GM12878 (cell line): ENCODE data around the gene RRM2. TPM values are rescaled to one million over a fixed set of nuclear protein-coding genes. Genes with fewer than 3 reads are reported as not detected.

Experiments used
- BHLHE40 ChIP-seq, 2 experiments: fragments of 450-650 bp in 1 of 2; IDR thresholded peaks; 2 replicates each; pipeline ENCODE4 v1.6.1; 2011 to 2017; ENCODE audit warnings: low read depth in 2 of 2, borderline replicate concordance in 1 of 2, improper control_type of control experiment in 1 of 2, low read length in 1 of 2, mild to moderate bottlenecking in 1 of 2
- CBFB ChIP-seq: IDR thresholded peaks from 2 replicates; pipeline ENCODE4 v1.6.1; 2016; ENCODE audit warnings: antibody characterized with exemption, low read depth
- ELK1 ChIP-seq: IDR thresholded peaks from 2 replicates; pipeline ENCODE4 v1.6.1; 2012; ENCODE audit warnings: low read depth, low read length, improper control_type of control experiment
- GABPA ChIP-seq: IDR thresholded peaks from 2 replicates; pipeline ENCODE4 v1.6.1; 2014; ENCODE audit warnings: antibody characterized with exemption, low read depth, mild to moderate bottlenecking, inconsistent platforms
- GATAD2B ChIP-seq: fragments of 450-650 bp; conservative IDR thresholded peaks from 2 replicates; pipeline ENCODE4 v1.6.1; 2017; ENCODE audit warnings: low read depth, mild to moderate bottlenecking, moderate library complexity
- HCFC1 ChIP-seq: fragments of 150-350 bp; IDR thresholded peaks from 2 replicates; pipeline ENCODE4 v1.6.1; 2014; ENCODE audit warnings: low read length
- KLF5 ChIP-seq: fragments of 450-650 bp; IDR thresholded peaks from 2 replicates; pipeline ENCODE4 v1.6.1; 2014; ENCODE audit warnings: mild to moderate bottlenecking; ENCODE audit not compliant: partially characterized antibody
- MYB ChIP-seq: fragments of 150-350 bp; IDR thresholded peaks from 2 replicates; pipeline ENCODE4 v1.6.1; 2014; ENCODE audit warnings: mild to moderate bottlenecking, low read depth, low read length, borderline replicate concordance
- PRDM15 ChIP-seq: fragments of 450-650 bp; formaldehyde crosslinking; IDR thresholded peaks from 2 replicates; pipeline ENCODE4 v1.4.0; 2020; ENCODE audit warnings: mild to moderate bottlenecking, moderate library complexity
- RB1 ChIP-seq: fragments of 450-650 bp; formaldehyde crosslinking; IDR thresholded peaks from 2 replicates; pipeline ENCODE4 v1.6.1; 2017; ENCODE audit warnings: mild to moderate bottlenecking, borderline replicate concordance
- RFX5 ChIP-seq: IDR thresholded peaks from 2 replicates; pipeline ENCODE4 v1.6.1; 2011; ENCODE audit warnings: low read depth, low read length, improper control_type of control experiment
- RUNX3 ChIP-seq: IDR thresholded peaks from 2 replicates; pipeline ENCODE4 v1.6.1; 2012; ENCODE audit warnings: low read length, inconsistent platforms
- SMAD1 ChIP-seq: fragments of 450-650 bp; IDR thresholded peaks from 2 replicates; pipeline ENCODE4 v1.6.1; 2018; ENCODE audit warnings: mild to moderate bottlenecking, low read depth; ENCODE audit not compliant: partially characterized antibody
- SPI1 ChIP-seq: IDR thresholded peaks from 2 replicates; pipeline ENCODE4 v1.6.1; 2011; ENCODE audit warnings: low read depth, mild to moderate bottlenecking, low read length, moderate library complexity, borderline replicate concordance; ENCODE audit not compliant: insufficient read depth
- SREBF1 ChIP-seq: IDR thresholded peaks from 2 replicates; pipeline ENCODE4 v1.6.1; 2012; ENCODE audit warnings: mild to moderate bottlenecking, low read length
- SUZ12 ChIP-seq: fragments of 200-600 bp; sonication (generic); IDR thresholded peaks from one replicate; pipeline ENCODE4 v1.6.1; 2018; ENCODE audit warnings: antibody characterized with exemption, mild to moderate bottlenecking; ENCODE audit not compliant: unreplicated experiment
- TARDBP ChIP-seq: IDR thresholded peaks from 2 replicates; pipeline ENCODE4 v1.6.1; 2016; ENCODE audit warnings: borderline replicate concordance
- ZBTB4 ChIP-seq: fragments of 450-650 bp; formaldehyde crosslinking; IDR thresholded peaks from 2 replicates; pipeline ENCODE4 v1.4.0; 2022; ENCODE audit warnings: mild to moderate bottlenecking, moderate library complexity
- polyA plus RNA-seq, 11 experiments: library from polyadenylated mRNA; depleted of rRNA in 4 of 11; unstranded in 6 of 11; stranded (reverse) in 5 of 11; fragments of >200 nt; fragmentation: Nextera tagmentation in 4 of 11; fragmentation: Illumina TruSeq in 1 of 11; extraction: Ambion mirVana in 4 of 11; extraction: Trizol in 1 of 11; gene quantifications; 1 replicate in 1 of 11; 2 replicates in 10 of 11; pipeline versions ENCODE4 v1.2.1 to v1.2.3, GENCODE V29; 2011 to 2016; ENCODE audit warnings: inconsistent platforms in 2 of 11, missing spikeins in 2 of 11, low read depth in 1 of 11
- total RNA-seq, 4 experiments: library from RNA; depleted of rRNA in 3 of 4; stranded (reverse); fragments of >200 nt in 3 of 4; fragmentation: Illumina TruSeq in 1 of 4; extraction: Trizol in 1 of 4; gene quantifications; 2 replicates each; pipeline versions ENCODE4 v1.2.1 to v1.2.3, GENCODE V29; 2013 to 2021
- TF ChIP-seq, protein P1 (sequence below): fragments of 450-650 bp; IDR thresholded peaks from 2 replicates; pipeline ENCODE4 v1.6.1; 2018; ENCODE audit warnings: borderline replicate concordance, mild to moderate bottlenecking; ENCODE audit not compliant: partially characterized antibody

RRM2 gene
- total and polyA plus RNA-seq, 10 of the 15 experiments (the other 5 are each of a cell fraction or from before 2014, with no cell fraction given) = 54.4 to 771 (median 159) TPM

- TF ChIP-seq ZBTB4 (CRISPR knock-in tag) = no peak
- no peak for TF ChIP-seq ELK1
- no peak for TF ChIP-seq SREBF1
- TF ChIP-seq KLF5 = no peak
- no peak for TF ChIP-seq MYB
- TF ChIP-seq SPI1 = no peak
- TF ChIP-seq RUNX3 = no peak
- no peak for TF ChIP-seq GABPA
- TF ChIP-seq HCFC1 = no peak
- peak; percentile 94; the same call in 1 of the 2 replicates for TF ChIP-seq GATAD2B
- no peak for TF ChIP-seq PRDM15 (CRISPR knock-in tag)
- TF ChIP-seq, protein P1, sequence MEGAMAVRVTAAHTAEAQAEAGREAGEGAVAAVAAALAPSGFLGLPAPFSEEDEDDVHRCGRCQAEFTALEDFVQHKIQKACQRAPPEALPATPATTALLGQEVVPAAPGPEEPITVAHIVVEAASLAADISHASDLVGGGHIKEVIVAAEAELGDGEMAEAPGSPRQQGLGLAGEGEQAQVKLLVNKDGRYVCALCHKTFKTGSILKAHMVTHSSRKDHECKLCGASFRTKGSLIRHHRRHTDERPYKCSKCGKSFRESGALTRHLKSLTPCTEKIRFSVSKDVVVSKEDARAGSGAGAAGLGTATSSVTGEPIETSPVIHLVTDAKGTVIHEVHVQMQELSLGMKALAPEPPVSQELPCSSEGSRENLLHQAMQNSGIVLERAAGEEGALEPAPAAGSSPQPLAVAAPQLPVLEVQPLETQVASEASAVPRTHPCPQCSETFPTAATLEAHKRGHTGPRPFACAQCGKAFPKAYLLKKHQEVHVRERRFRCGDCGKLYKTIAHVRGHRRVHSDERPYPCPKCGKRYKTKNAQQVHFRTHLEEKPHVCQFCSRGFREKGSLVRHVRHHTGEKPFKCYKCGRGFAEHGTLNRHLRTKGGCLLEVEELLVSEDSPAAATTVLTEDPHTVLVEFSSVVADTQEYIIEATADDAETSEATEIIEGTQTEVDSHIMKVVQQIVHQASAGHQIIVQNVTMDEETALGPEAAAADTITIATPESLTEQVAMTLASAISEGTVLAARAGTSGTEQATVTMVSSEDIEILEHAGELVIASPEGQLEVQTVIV = no peak
- TF ChIP-seq TARDBP = no peak
- peak; percentile 22; the same call in 1 of the 2 replicates for TF ChIP-seq CBFB
- TF ChIP-seq RB1 = peak; percentile 54; the same call in 1 of the 2 replicates
- peak in 1 of 2 experiments; percentile 55; a peak in 1 of 4 replicates for TF ChIP-seq BHLHE40 (IDR thresholded peaks at IDR 0.05; ENCODE audit: borderline replicate concordance in 1 of 2, low read depth in 2 of 2, low read length in 1 of 2)
- no peak for TF ChIP-seq SMAD1
- no peak for TF ChIP-seq SUZ12
- TF ChIP-seq RFX5 = no peak
Measured at GRCh38 chr2:10122500-10123280, at the start of gene RRM2 (continued).
